MM.1S (cell line): ENCODE measurements around the gene SLBP.

ENCODE experiments used
- DNase-seq: peaks from one replicate; pipeline ENCODE4 v3.0.0-alpha.2; 2015
- H2AFZ ChIP-seq: fragments of 300-600 bp; sonication (generic); 2 replicates; pipeline ENCODE4 v1.6.0; 2016; ENCODE audit warnings: antibody characterized with exemption, low read length
- H3F3A ChIP-seq: fragments of 300-600 bp; sonication (generic); 2 replicates; pipeline ENCODE4 v1.6.1; 2016; ENCODE audit warnings: mild to moderate bottlenecking, antibody characterized with exemption, low read length, moderate library complexity, mixed read lengths; ENCODE audit not compliant: insufficient read depth
- H3K27ac ChIP-seq: fragments of 300-600 bp; sonication (generic); 2 replicates; pipeline ENCODE4 v1.5.1; 2016; ENCODE audit warnings: mild to moderate bottlenecking, low read length
- H3K27me3 ChIP-seq: fragments of 300-600 bp; sonication (generic); replicated peaks from 2 replicates; pipeline ENCODE4 v1.6.0; 2016; ENCODE audit warnings: low read length; ENCODE audit not compliant: insufficient read depth
- H3K36me3 ChIP-seq: fragments of 300-600 bp; sonication (generic); replicated peaks from 2 replicates; pipeline ENCODE4 v1.6.1; 2016; ENCODE audit warnings: mild to moderate bottlenecking, low read length, mixed read lengths; ENCODE audit not compliant: insufficient read depth
- H3K4me1 ChIP-seq: fragments of 300-600 bp; sonication (generic); 2 replicates; pipeline ENCODE4 v1.6.1; 2016; ENCODE audit warnings: low read length, mixed read lengths
- H3K4me2 ChIP-seq: fragments of 300-600 bp; sonication (generic); 2 replicates; pipeline ENCODE4 v1.6.0; 2016; ENCODE audit warnings: low read depth, low read length
- H3K4me3 ChIP-seq: fragments of 300-600 bp; sonication (generic); 2 replicates; pipeline ENCODE4 v1.5.1; 2016; ENCODE audit warnings: low read length, mixed read lengths
- H3K79me2 ChIP-seq: fragments of 300-600 bp; sonication (generic); 2 replicates; pipeline ENCODE4 v1.6.1; 2016; ENCODE audit warnings: mixed run types, low read length, mixed read lengths
- H3K9ac ChIP-seq: fragments of 300-600 bp; sonication (generic); 2 replicates; pipeline ENCODE4 v1.6.1; 2016; ENCODE audit warnings: low read length, mixed read lengths
- H3K9me2 ChIP-seq: fragments of 300-600 bp; sonication (generic); replicated peaks from 2 replicates; pipeline ENCODE4 v1.6.1; 2016; ENCODE audit warnings: mild to moderate bottlenecking, low read length, mixed read lengths; ENCODE audit not compliant: insufficient read depth
- H3K9me3 ChIP-seq: fragments of 300-600 bp; sonication (generic); replicated peaks from 2 replicates; pipeline ENCODE4 v1.6.1; 2016; ENCODE audit warnings: mild to moderate bottlenecking, low read length, mixed read lengths; ENCODE audit not compliant: insufficient read depth
- H4K20me1 ChIP-seq: fragments of 300-600 bp; sonication (generic); 2 replicates; pipeline ENCODE4 v1.6.1; 2016; ENCODE audit warnings: mild to moderate bottlenecking, low read length, moderate library complexity, mixed read lengths; ENCODE audit not compliant: insufficient read depth
- EZH2 ChIP-seq: fragments of 300-600 bp; sonication (generic); optimal IDR thresholded peaks from 2 replicates; pipeline ENCODE3; 2017; ENCODE audit warnings: low read depth, mild to moderate bottlenecking, antibody characterized with exemption, low read length, mixed read lengths
- EZH2phosphoT487 ChIP-seq: fragments of 300-600 bp; sonication (generic); IDR thresholded peaks from 2 replicates; pipeline ENCODE4 v1.6.1; 2018; ENCODE audit warnings: antibody characterized with exemption, low read length
- TF ChIP-seq, protein P1 (sequence below): fragments of 300-600 bp; sonication (generic); IDR thresholded peaks from 2 replicates; pipeline ENCODE4 v1.5.1; 2016; ENCODE audit warnings: antibody characterized with exemption, low read length, mixed read lengths

The SLBP gene

DNA sequence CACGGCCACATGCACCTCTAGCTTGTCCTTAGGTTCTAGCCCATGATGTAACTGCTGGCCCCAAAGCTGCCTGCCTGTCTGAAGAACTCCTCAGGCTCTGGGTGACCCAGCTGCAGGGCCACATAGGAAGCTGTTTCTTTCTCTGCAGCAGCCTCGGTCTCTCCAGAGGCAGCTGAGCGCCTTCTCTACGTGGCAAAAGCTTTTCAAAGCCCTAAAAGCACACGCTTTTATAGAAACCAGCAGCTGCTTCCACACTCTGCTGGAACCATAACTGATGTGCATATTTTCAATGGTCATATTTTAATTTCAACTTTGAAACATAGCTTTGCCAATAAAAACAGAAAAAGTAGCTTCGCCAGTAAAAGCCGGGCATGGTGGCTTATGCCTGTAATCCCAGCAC is 65.4 kb downstream of the SLBP start:
- no peak for DNase-seq
- no peaks in the 10 kb centered on the region for H3K79me2 ChIP-seq
- H3K27ac ChIP-seq, result no peak overlapping the region
- H3K4me3 ChIP-seq, result no peak overlapping the region
- no peak overlapping the region for H3K4me2 ChIP-seq
- no peaks in the 10 kb centered on the region for H3K4me1 ChIP-seq
- H3K9me3 ChIP-seq, result no peaks in the 10 kb centered on the region
- no peaks in the 10 kb centered on the region for H3F3A ChIP-seq
- H2AFZ ChIP-seq, result no peak overlapping the region
- no peak overlapping the region for H3K9ac ChIP-seq
- H3K27me3 ChIP-seq, result peaks cover 2% of the 10 kb centered on the region; the same call in 1 of the 2 replicates
- TF ChIP-seq, protein P1, sequence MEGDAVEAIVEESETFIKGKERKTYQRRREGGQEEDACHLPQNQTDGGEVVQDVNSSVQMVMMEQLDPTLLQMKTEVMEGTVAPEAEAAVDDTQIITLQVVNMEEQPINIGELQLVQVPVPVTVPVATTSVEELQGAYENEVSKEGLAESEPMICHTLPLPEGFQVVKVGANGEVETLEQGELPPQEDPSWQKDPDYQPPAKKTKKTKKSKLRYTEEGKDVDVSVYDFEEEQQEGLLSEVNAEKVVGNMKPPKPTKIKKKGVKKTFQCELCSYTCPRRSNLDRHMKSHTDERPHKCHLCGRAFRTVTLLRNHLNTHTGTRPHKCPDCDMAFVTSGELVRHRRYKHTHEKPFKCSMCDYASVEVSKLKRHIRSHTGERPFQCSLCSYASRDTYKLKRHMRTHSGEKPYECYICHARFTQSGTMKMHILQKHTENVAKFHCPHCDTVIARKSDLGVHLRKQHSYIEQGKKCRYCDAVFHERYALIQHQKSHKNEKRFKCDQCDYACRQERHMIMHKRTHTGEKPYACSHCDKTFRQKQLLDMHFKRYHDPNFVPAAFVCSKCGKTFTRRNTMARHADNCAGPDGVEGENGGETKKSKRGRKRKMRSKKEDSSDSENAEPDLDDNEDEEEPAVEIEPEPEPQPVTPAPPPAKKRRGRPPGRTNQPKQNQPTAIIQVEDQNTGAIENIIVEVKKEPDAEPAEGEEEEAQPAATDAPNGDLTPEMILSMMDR, result no peak
- no peak for TF ChIP-seq EZH2
- no peak for TF ChIP-seq EZH2phosphoT487
- no peaks in the 10 kb centered on the region for H3K9me2 ChIP-seq
- no peaks in the 10 kb centered on the region for H3K36me3 ChIP-seq
- no peaks in the 10 kb centered on the region for H4K20me1 ChIP-seq

DNA sequence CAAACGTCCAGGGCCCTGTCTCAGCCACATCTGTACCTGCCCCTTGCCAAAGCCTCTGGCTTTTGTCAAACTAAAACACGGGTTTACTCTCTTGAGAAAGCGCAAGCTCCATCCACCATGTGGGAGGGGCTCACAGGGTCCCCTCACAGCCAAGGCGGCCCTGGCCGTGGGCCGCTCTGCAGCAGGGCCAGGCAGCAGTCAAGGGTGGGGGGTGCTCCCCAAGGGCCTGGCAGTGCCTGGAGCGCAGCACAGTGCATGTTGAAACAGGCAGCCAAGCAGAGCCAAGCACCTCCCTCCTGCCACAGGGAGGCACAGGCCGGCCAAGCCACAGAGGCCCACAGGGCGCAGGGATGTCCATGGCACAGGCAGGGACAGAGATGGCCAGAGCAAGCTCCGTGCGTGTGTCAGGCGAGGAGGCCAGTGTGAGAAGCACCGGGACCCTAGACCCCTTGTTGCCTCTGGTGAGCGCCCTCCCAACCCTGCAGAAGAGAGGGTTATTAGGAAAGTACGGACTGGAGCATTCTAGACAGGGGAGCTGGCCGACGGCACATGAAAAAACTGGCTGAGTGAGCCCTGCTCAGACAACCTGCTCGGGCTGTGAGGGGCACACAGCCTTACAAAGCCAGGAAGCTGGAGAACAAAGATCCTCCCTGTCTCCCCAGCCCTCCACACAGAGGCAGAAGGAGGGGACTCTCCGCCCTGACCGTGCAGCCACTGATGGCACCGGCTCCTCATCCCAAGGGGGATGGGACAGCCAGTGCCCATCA is 67.0 kb downstream of the SLBP start:
- H3K36me3 ChIP-seq, result no peaks in the 10 kb centered on the region
- DNase-seq, result no peak
- H3K9ac ChIP-seq, result no peak overlapping the region
- no peaks in the 10 kb centered on the region for H3K9me3 ChIP-seq
- no peaks in the 10 kb centered on the region for H3K9me2 ChIP-seq
- no peaks in the 10 kb centered on the region for H4K20me1 ChIP-seq
- H3K27ac ChIP-seq, result no peak overlapping the region
- H3K27me3 ChIP-seq, result peaks cover 16% of the 10 kb centered on the region
- no peaks in the 10 kb centered on the region for H3K79me2 ChIP-seq
- H2AFZ ChIP-seq, result no peak overlapping the region
- no peak overlapping the region for H3K4me2 ChIP-seq
- TF ChIP-seq EZH2phosphoT487, result no peak
- TF ChIP-seq, protein P1, result no peak
- no peak for TF ChIP-seq EZH2
- no peaks in the 10 kb centered on the region for H3F3A ChIP-seq
- H3K4me1 ChIP-seq, result no peaks in the 10 kb centered on the region
- no peak overlapping the region for H3K4me3 ChIP-seq

DNA sequence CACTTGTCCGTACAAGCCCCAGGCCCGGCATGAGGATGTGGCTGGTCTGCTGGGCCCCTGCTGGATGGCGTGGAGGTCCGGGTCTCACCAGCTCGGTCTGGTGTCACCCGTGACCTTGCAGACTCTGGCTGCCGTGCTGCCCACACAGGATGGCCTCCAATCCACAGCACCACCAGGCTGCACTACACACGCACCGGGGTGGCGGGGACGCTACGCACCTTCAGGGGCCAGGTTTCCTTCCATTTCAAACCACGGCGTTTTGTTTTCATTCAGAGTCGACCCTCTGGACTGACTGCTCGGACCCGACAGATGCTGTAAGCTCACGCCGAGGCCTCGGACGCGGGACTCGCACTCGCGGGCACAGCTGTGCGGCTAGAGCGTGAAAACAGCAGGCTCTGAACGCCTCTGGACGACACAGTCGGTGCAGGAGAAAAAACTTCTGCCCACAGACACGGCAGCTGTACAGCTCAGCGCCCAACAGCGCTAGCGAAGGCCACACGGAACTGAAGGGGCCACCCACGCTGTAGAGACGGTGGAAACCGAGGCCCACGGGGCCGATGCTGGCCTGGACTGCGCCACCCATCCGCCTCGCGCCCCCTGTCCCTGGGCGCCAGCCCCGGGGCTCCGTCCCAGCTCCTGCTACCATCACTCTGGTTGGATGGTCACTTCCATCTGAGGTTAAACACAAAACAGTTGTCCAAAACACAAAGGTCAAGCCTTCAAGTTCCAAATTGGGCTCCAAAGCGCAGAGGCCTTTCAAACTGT is 68.0 kb downstream of the SLBP start:
- peaks cover 17% of the 10 kb centered on the region for H3K27me3 ChIP-seq
- no peaks in the 10 kb centered on the region for H3K4me1 ChIP-seq
- no peaks in the 10 kb centered on the region for H3K79me2 ChIP-seq
- no peak for TF ChIP-seq EZH2
- TF ChIP-seq, protein P1, result no peak
- TF ChIP-seq EZH2phosphoT487, result no peak
- H3K9me2 ChIP-seq, result no peaks in the 10 kb centered on the region
- no peak overlapping the region for H3K4me2 ChIP-seq
- H4K20me1 ChIP-seq, result no peaks in the 10 kb centered on the region
- no peak overlapping the region for H3K4me3 ChIP-seq
- no peaks in the 10 kb centered on the region for H3K36me3 ChIP-seq
- no peaks in the 10 kb centered on the region for H3K9me3 ChIP-seq
- H3F3A ChIP-seq, result no peaks in the 10 kb centered on the region
- H2AFZ ChIP-seq, result no peak overlapping the region
- DNase-seq, result no peak
- no peak overlapping the region for H3K27ac ChIP-seq
- no peak overlapping the region for H3K9ac ChIP-seq
